ENCODE results near the gene YKT6.

YKT6 gene

GRCh38 chr7:44219371-44220045 is 18.7 kb downstream of the YKT6 start:
- no peak for DNase-seq

GRCh38 chr7:44220046-44220357 is 19.2 kb downstream of the YKT6 start:
- no peak for DNase-seq

DNA sequence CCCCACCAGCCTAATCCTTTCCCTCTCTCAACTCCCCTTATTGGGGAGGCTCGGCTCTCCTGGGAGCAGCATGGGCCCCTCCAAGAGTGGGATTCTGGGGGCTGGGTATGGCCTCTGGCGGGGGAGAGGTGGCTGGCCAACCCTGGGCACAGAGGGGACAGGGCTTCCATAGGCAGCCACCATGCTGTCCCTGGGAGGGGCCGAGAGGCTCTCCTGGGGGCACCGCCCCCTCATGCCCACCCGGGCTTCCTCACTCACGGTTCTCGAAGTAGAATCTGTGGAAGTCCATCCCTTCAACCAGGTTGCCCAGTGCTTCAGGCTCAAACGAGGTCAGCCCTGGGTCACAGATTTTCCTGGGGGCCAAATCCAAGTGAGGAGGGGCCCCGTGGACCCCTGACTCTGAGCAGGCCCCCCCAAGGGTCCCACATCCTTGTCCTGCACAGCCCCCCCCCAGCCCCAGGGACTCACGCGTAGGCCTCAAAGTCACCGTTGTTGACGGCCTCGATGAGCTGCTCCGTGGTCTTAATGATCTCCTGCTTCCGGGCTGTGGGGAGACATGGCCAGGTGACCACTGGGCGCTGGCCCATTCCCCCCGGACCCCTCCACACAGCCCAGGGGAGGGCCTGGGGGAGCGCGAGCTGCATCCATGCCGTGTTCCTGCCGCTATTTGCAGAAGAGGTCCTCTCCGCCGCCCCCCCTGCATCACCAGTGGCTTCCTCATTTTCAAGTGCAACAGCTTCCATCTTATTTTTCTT is 19.8 kb downstream of the YKT6 start:
- no peak for DNase-seq

GRCh38 chr7:44221231-44221791 is 20.5 kb downstream of the YKT6 start:
- DNase-seq, result no peak

DNA sequence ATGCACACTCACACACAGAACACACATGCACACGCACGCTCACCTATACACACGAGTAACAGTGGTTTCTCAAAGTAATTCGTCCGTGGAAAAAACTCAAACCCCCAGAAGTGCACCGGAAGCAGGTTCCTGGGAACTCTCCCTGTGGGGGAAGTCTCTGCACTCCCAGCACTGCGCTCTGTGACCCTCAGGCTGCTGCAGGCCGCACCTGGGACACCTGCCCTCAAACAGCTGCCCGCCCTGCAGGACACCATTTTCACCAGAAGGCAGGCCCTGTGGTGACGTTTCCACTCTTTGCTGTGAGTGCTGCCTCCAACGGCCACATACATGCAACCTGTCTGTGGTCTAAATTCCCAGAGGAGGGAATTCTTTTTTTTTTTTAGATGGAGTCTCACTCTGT is 21.3 kb downstream of the YKT6 start:
- no peak for DNase-seq

DNA sequence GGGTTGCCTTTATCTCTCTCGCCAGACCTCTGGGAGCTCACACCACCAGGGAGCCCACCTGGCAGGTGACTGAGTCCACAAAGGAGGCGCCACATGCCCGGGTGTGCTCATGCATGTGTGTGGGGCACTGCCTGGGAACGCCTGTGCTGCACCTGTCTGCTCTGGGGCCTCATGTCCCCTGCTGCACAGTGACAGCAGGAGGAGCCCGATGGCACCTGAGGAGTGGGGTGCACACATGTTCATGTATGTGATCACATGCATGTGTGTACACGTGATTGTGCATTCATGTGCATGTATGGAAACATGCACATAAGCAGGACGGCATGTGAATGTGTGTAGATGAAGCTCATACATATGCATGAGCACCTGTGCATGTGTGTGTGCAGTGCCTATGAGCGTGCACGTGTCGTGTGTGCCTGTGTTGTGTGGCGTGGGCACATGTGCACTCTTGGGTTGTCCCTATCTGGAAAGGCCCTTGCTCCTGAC is 22.0 kb downstream of the YKT6 start:
- no peak for DNase-seq

DNA sequence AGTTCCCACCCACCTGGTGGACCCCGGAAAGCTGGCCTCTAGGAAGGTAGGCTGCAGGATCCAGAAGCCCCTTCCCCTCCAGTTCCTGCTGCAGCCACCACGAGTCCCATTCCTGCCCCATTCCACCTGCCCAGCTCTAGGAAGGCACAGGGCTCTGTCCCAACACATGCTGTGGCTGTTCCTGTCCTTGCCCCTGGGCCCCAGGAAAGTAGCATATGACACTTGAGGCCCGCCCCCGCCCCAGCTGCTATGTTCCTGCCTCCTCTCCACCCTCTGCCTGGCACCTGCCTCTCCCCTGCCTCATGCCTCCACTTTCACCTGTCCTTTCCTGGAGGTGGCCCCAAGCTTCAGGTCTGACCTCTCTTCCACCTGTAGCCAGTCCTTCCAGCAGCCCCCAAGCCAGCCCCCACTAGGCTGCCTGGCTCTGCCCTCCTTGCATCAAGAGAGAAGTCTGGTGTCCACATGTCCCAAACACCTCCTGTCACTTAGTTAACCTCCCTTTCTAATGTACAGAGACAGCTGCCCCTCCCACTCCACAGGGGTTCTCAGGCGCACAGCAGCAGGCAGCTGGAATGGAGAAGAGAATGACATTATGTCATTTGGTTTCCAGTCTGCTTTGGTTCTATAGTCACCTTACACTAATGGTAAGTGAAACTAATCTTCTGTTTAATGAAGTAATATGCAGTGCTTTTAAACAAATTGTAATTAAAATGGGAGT is 22.7 kb downstream of the YKT6 start:
- no peak for DNase-seq

DNA sequence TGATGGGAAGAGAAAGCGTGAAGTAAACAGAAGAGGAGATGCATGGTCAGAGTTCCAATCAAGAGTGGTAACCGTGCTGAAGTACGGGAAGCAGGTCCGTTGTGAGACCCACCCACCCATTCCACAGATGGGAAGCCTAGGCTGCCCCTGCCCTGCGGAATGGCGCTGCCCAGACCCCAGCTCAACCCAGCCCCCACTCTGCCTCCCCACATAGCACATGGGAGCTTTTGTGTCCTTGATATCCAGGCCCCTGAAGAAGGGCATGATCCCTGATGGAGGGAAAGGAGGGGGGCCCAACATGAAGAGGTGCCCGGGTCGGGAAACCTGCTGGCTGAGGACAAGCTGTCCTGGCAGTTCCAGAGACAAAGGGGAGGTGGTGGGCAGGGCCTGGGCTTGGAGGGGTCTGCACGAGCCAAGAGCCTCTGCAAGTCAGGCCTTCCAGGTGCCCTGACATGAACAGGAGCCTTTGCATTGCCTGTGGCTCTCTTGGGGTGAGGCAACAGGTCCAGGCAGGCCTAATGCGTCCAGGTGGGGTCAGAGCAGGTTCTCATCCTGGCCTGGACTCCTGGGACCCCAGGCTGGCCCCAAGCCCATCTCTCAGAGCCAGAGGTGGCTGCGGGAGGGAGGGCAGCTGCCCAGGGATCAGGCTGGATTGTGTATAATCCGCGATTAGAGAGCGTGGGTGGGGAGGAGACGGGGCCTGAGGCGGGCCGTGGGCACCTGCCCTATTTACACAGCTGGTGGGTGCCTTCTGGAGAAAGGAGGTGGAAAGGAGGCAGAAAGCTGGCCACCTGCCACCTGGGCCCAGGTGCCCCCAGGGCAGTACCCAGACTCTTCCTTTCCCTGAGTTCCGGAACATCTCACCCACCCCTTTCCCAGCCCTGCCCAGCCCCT is 23.5 kb downstream of the YKT6 start:
- DNase-seq, result no peak

DNA sequence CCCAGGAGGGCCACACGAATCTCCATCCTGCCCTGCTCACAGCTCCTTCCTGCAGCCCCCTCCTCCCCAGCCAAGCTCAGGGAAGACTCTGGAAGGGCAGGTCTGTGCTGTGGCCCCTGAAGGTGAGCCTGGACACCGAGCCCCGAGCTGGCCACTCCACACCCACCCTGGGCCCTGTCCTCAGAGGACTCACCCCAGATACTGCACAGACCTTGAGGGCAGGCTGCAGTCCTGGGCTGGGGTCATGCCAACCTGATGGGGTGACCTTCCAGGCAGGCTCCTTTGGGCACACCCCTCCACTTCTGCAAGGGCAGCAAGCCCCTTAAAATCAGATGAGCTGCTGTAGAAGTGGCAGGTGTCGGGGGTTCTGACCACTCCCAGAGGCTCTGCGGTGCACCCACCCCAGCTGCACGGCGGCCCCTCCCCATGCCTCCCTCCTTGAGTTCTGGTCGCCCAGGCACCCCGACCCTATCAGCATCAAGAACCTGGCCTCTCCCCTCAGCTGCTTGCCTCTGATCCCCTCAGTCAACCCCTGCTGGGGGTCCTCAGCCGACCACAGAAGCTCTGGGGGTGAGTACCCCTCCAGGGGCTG is 24.3 kb downstream of the YKT6 start:
- DNase-seq, result no peak

DNA sequence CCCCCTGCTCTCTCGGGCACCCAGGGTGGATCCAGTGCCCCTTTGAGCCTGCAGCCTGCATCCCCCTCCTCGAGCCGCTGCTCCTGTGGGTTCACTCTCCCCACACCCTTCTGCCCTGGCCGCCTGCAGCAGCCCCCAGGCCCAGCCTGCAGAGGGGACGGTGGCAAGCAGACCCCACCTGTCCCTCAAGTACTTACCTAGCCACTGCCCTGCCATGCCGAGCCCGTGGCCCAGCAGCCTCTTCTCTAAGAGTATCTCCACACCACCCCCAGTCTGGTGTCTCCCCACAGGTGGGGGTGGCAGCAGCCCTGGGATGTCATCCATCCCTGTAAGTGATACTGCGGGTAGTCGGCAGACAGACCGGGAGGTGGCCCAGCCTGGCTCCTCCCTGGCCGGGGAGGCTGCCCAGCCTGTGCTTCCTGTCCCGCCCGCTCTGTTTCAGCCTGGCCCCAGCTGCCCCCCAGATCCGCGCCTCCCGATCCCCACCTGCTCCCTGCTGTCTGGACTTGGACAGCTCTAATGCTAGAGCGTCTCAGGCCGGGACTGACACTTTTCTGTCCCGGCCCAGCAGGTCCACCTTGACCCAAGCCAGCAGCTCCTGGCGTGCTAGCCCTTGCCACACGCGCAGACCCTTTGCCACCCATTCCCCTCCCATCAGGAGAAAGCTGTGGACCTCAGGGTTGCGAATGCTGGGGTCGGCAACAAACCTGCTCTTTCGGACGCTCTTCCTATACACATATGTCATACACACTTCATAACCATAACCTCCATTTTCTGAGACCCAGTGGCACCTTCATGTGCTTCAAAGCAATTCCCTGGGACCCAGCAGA is 25.0 kb downstream of the YKT6 start:
- DNase-seq, result no peak

DNA sequence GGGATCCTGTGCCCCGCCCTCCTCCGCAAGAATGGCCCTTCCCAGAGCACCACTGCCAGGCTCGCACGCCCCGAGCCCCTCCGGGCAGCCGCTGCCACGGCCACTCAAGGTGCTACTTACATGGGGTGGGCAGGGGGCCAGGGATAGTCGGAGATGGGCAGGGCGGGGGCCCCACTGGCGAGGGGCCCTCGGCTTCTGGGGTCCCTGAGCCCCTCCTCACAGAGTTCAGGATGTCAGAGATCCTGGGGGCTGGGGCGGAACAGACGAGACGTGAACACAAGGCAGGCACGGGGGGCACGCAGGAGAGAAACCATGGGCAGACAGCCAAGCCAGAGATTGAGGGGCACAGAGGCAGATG is 25.6 kb downstream of the YKT6 start:
- no peak for DNase-seq

DNA sequence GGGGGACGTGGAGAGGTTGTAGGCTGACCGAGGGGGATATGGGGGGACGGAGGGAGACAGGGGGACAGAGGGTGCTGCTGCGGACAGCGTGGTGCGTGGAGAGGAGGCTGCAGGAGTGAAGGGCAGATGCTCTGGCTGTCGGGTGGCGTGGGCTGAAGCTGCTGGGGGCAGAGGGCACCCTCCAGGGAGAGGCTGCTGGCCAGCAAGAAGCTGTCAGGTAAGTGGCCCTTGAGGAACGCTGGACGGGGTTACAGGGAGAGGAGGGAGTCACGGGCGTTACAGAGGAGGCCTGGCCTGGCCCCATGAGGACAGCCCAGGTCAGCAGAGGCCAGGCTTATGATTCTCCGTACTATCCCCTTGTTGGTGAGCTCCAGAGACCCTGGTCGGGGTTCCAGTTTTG is 27.1 kb downstream of the YKT6 start:
- DNase-seq, result no peak

DNA sequence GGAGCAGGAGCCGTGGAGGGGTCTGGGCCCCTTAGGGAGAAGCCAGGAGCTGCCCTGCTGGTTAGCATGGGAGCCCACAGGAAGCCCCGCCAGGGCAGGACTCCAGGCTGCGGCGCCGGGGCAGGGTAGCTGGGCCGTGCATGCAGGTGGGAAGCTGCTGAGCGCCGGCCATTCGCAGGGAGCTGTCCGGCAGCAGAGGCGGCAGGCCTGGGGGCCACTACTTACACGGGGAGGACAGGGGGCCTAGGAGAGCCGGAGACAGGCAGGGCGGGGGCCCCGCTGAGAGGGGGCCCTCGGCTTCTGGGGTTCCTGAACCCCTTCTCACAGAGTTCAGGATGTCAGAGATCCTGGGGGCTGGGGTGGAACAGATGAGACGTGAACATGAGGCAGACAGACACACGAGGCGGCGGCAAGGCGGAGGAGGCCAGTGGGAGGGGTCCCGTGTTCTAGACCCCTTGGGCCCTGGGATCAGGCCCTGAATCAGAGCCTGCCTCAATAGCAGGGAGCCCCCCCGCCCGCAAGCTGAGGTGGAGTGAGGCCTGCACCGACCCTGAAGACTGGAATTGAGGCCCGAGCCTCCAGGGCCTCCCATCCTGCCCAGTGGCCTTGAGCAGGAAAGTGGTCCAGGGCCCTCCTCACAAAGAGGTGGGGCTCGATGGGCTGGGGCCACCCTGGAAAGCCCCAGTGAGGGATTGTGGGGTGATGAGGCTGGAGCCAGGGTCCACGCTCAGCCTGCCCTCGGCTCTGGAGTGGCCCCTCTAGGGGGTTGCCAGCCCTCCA is 28.0 kb downstream of the YKT6 start:
- no peak for DNase-seq

- no peak for DNase-seq
Measured at GRCh38 chr7:44229546-44230105, 28.8 kb downstream of the YKT6 start.

DNA sequence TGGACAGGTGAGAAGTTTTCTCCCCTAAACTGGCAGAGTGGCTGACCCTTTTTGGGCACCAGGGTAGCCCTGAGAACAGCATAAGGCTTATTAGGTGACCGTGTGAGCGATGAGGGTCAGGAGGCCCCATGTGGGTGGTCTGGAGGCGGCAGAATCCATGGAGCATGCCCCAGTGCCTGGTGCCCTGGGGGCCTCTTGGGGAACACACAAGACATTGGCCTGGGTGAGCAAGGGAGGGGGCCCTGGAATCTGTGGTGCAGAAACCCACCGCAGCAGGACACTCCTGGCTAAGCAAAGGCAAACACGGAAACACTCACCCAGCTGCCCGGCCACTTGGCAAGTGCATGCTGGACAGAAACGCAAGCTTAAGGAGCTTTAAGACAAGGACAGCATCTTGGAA is 29.5 kb downstream of the YKT6 start:
- DNase-seq, result no peak

DNA sequence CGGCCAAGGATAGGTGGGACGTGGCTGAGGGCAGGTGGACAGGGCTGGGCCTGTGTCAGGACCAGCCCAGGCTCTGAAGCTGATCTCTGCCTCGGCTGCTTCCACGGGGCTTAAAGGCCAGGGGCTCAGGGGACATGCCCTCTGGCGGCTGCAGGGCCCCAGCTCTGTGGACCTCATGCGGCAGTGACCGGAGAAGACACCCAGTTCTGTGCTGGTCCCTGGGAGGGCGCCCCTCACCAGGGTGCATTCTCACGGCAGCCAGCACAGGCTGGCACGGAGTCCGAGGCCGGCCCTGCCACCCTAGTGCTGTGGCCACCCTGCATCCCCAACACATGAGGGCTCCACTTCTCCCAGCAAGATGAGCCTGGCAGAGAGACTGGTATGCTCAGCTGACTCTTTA is 30.3 kb downstream of the YKT6 start:
- DNase-seq, result no peak

DNA sequence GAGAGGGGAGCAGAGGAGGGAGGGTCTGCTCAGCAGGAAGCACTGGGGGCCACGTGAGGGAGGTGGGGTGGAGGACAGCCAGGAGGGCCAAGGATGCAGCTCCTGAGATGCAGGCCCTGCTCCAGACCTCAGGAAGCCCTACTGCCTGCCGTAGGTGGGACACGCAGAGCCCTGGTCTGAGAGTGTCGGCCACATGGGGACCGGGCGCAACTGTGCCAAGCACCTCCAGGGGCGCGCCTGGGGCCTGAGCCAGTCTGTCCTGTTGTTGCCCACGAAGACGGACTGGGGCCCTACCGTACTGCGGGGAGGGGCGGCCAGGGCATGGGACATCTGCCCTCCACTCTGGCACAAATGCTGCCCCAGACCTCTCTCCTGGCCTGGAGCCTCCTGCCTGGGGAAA is 31.6 kb downstream of the YKT6 start:
- no peak for DNase-seq

DNA sequence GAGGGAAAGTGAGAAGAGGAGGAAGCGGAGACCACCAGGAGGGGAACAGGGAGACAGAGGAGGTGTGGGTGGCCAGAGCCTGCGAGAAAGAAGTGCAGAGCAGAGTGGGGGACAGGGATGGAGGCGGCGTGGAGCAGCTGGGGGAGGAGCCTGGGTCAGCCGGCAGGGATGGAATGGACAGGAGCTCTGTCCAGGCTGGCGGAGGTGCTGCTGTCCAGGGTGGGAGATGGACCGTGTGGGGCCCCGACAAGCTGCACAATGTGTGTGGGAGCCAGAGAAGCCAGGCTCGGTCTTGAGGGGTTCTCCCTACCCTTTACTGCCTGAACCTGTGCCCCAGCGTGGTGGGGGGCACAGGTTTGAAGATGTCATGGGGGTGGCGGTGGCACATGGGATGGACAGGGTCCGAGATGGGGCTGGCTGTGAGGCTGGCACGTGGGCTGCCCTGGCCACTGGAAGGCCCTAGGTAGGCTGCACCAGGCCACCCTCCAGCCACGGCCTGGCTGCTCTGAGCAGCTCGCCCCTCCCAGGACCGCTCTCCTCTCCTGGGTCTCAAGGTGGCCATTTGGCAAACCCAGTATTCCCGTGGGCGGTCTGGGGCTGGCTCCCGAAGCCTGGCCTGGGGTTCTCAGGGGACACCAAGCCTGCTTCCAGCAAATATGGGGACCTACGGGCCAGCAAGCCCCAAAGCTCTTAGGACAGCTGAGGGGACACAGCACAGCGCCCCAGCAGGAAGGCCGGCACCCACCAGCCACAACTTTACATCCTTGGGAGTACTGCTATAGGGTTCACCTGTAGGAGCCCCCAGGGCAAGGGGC is 32.3 kb downstream of the YKT6 start:
- DNase-seq, result no peak

- no peak for DNase-seq
Measured at GRCh38 chr7:44235066-44235465, 34.3 kb downstream of the YKT6 start.
